Esophagus muscularis mucosa (tissue), 4 donors: ENCODE measurements around the gene ATXN3.

Source experiments
- CTCF ChIP-seq, 3 experiments: fragments of 200-600 bp in 2 of 3; fragments of 450-650 bp in 1 of 3; sonication (generic) in 2 of 3; IDR thresholded peaks; one replicate each; pipeline ENCODE4 v1.5.1; 2017 to 2019; ENCODE audit warnings: antibody characterized with exemption in 3 of 3, mild to moderate bottlenecking in 2 of 3, moderate library complexity in 1 of 3
- EP300 ChIP-seq: sonication (generic); formaldehyde crosslinking; IDR thresholded peaks from one replicate; pipeline ENCODE4 v1.6.1; 2017; ENCODE audit warnings: antibody characterized with exemption
- POLR2A ChIP-seq: fragments of 450-650 bp; IDR thresholded peaks from one replicate; pipeline ENCODE4 v1.6.1; 2017; ENCODE audit warnings: antibody characterized with exemption, moderate library complexity, mild to moderate bottlenecking, low read depth
- POLR2AphosphoS5 ChIP-seq, 2 donors: sonication (generic); formaldehyde crosslinking; IDR thresholded peaks; one replicate each; pipeline ENCODE4 v1.6.1; 2017; ENCODE audit warnings: antibody characterized with exemption in 2 of 2

- no peak for TF ChIP-seq EP300
- TF ChIP-seq CTCF (IDR thresholded peaks at IDR 0.05) = no peak
- no peak for TF ChIP-seq POLR2A
- no peak for TF ChIP-seq POLR2AphosphoS5 (IDR thresholded peaks at IDR 0.05)
These were observed 94.1 kb downstream of the ATXN3 start for GRCh38 chr14:92012121-92012748.
